ENCODE results near the gene TYRP1.

Gene TYRP1

DNA sequence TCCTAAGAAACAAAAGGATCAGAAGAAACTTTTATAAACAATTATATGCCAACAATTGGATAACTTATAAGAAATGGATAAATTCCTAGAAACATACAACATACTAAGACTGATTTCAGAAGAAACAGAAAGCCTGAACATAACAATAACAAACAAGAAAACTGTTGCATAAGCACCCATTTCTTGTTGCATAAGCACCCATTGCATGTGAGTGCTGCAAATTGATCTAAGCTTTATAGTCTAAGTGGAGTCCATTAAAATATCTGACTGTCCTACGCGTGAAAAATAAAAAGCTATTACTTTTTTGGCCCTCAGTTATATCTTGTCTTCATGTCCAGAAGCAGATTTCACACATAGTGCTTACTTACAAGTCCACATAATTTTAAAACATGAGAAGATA, 19.3 kb downstream of the TYRP1 start:
- Histone ChIP-seq H3K14ac (ENCODE audit: low read length) (no peak overlapping the region), H3K4me1 (ENCODE audit: control insufficient read depth in 2 of 2, insufficient read depth in 1 of 2, low read depth in 1 of 2, low read length in 2 of 2) (no peaks in the 10 kb centered on the region), H3K9ac (ENCODE audit: low read depth, low read length, poor library complexity) (no peak overlapping the region), H3K27ac (replicated peaks; ENCODE audit: low read length) (no peak overlapping the region), H3K9me3 (replicated peaks in 1 of 2; ENCODE audit: control insufficient read depth in 2 of 2, insufficient read depth in 1 of 2, low read depth in 1 of 2, low read length in 2 of 2) (no peaks in the 10 kb centered on the region), H3K4me2 (ENCODE audit: insufficient read depth, low read length, poor library complexity, severe bottlenecking) (no peak overlapping the region), H4K91ac (ENCODE audit: low read depth, low read length, poor library complexity) (no peak overlapping the region), H3K23ac (ENCODE audit: low read depth, low read length, poor library complexity) (no peak overlapping the region), H3K79me1 (ENCODE audit: low read depth, low read length) (no peaks in the 10 kb centered on the region), H3K4ac (ENCODE audit: low read length) (no peak overlapping the region), H2BK120ac (ENCODE audit: low read depth, low read length) (no peak overlapping the region), H3K4me3 (ENCODE audit: low read length in 2 of 2) (no peak overlapping the region), H2BK5ac (ENCODE audit: low read length) (no peak overlapping the region), H3K27me3 (ENCODE audit: control insufficient read depth in 3 of 3, insufficient read depth in 3 of 3, low read depth in 1 of 3, low read length in 3 of 3) (no peaks in the 10 kb centered on the region), H2BK15ac (ENCODE audit: low read length) (no peak overlapping the region), H2AFZ (ENCODE audit: low read length) (no peak overlapping the region), H3K36me3 (replicated peaks in 1 of 2; ENCODE audit: control insufficient read depth in 2 of 2, insufficient read depth in 2 of 2, low read length in 2 of 2) (no peaks in the 10 kb centered on the region), H2AK5ac (ENCODE audit: low read depth, low read length) (no peak overlapping the region), H4K8ac (ENCODE audit: low read depth, low read length) (no peak overlapping the region), H3K18ac (ENCODE audit: low read length) (no peak overlapping the region), H2BK12ac (ENCODE audit: low read length) (no peak overlapping the region)
- DNase-seq (ENCODE audit: low spot score): no peak
- no CpG with 5 or more reads among the region's 2 CpGs for WGBS, 2 donors (ENCODE audit: extremely low coverage in 2 of 2, insufficient read length in 2 of 2, insufficient replicate concordance in 1 of 2)

DNA sequence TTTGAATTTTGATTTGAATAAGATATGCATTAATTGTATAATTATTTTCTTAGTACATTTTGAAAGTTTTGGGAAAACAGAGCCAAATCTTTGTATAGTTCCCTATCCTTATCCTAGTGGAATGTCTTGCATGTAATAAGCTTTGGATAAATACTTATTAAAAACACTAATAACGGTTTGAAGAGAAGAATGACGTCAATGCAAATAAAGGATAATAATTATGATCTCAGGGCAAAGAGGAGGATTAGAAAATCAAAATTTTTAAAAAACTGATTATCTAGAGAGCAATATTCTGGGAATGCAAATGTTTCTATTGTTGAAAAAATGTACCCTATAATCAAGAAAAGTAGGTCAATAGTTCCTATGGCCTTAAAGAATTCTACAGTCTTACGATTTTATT, 22.1 kb downstream of the TYRP1 start:
- H2BK15ac ChIP-seq (ENCODE audit: low read length): no peak overlapping the region
- no peak overlapping the region for H3K18ac ChIP-seq (ENCODE audit: low read length)
- no peak overlapping the region for H2AFZ ChIP-seq (ENCODE audit: low read length)
- no peak overlapping the region for H4K91ac ChIP-seq (ENCODE audit: low read depth, low read length, poor library complexity)
- no peak overlapping the region for H2BK5ac ChIP-seq (ENCODE audit: low read length)
- H3K14ac ChIP-seq (ENCODE audit: low read length): no peak overlapping the region
- no peak overlapping the region for H2AK5ac ChIP-seq (ENCODE audit: low read depth, low read length)
- H3K4me2 ChIP-seq (ENCODE audit: insufficient read depth, low read length, poor library complexity, severe bottlenecking): no peak overlapping the region
- H3K4me3 ChIP-seq (ENCODE audit: low read length in 2 of 2): no peak overlapping the region
- no peaks in the 10 kb centered on the region for H3K27me3 ChIP-seq (ENCODE audit: control insufficient read depth in 3 of 3, insufficient read depth in 3 of 3, low read depth in 1 of 3, low read length in 3 of 3)
- H3K9ac ChIP-seq (ENCODE audit: low read depth, low read length, poor library complexity): no peak overlapping the region
- DNase-seq (ENCODE audit: low spot score): no peak
- no peak overlapping the region for H4K8ac ChIP-seq (ENCODE audit: low read depth, low read length)
- no peak overlapping the region for H2BK12ac ChIP-seq (ENCODE audit: low read length)
- no peak overlapping the region for H3K23ac ChIP-seq (ENCODE audit: low read depth, low read length, poor library complexity)
- no peak overlapping the region for H3K27ac ChIP-seq (replicated peaks; ENCODE audit: low read length)
- no CpG with 5 or more reads among the region's 3 CpGs for WGBS, 2 donors (ENCODE audit: extremely low coverage in 2 of 2, insufficient read length in 2 of 2, insufficient replicate concordance in 1 of 2)
- H3K4me1 ChIP-seq (ENCODE audit: control insufficient read depth in 2 of 2, insufficient read depth in 1 of 2, low read depth in 1 of 2, low read length in 2 of 2): peaks cover 4 to 5% of the 10 kb centered on the region in 2 donors
- no peak overlapping the region for H2BK120ac ChIP-seq (ENCODE audit: low read depth, low read length)
- H3K79me1 ChIP-seq (ENCODE audit: low read depth, low read length): no peaks in the 10 kb centered on the region
- no peaks in the 10 kb centered on the region for H3K36me3 ChIP-seq (replicated peaks in 1 of 2; ENCODE audit: control insufficient read depth in 2 of 2, insufficient read depth in 2 of 2, low read length in 2 of 2)
- H3K9me3 ChIP-seq (replicated peaks in 1 of 2; ENCODE audit: control insufficient read depth in 2 of 2, insufficient read depth in 1 of 2, low read depth in 1 of 2, low read length in 2 of 2): no peaks in the 10 kb centered on the region
- H3K4ac ChIP-seq (ENCODE audit: low read length): no peak overlapping the region

DNA sequence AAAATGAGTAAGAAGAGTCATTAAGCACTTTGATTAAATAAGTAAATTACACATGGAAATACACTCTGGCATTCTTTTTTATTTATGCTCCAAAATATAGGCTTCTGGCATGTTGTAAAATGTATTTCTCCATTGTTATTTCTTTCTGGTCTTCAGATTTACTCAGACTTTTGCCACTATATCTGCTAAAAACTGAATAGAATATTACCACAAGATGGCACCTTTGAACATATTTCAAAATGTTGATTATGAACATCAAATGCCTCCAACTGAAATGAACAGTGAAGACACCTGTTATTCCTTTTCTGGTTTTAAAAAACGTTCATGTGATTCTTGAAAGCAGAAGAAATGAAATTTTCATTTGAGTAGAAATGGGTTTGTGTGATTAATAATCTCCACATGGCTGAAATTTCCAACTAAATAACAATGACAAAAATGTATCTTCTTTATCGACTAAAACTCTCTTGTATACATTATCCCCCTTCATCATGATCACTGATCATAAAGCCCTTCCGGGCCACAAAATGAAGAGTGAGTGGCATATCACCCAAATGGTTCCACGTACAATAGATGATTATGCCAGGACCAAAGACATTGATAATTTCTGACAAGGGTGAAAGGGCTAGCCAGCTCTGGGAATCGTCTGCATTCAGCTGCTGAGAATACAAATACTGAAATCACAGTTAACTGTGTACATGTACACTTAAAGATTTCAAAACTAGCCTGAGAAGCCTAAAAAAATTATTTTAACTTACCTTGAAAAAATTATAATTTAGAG, 23.8 kb downstream of the TYRP1 start:
- Histone ChIP-seq H3K79me1 (ENCODE audit: low read depth, low read length) (no peaks in the 10 kb centered on the region), H3K4me2 (ENCODE audit: insufficient read depth, low read length, poor library complexity, severe bottlenecking) (no peak overlapping the region)
- no peak for DNase-seq (ENCODE audit: low spot score)

DNA sequence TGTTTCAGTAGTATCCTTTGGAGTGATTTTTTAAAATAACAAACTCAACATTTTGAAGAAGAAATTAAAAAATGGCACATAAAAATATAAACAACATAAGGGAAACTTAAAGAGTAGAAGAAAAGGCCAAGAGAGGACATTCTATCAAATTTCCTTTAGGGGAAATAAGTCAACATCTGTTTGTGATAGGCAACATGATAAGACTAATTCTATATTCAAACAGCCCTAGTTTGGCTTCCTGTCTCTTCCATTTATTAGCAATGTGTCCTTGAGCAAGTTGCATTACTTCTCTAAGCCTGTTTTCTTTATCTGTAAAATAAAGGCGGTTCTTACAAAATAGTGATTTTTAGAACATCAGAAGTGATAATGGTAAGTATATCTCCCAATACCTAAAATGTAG, 24.7 kb downstream of the TYRP1 start:
- H3K4ac ChIP-seq (ENCODE audit: low read length): no peak overlapping the region
- H3K4me3 ChIP-seq (ENCODE audit: low read length in 2 of 2): no peak overlapping the region
- no peak overlapping the region for H4K8ac ChIP-seq (ENCODE audit: low read depth, low read length)
- H2BK15ac ChIP-seq (ENCODE audit: low read length): no peak overlapping the region
- H3K9ac ChIP-seq (ENCODE audit: low read depth, low read length, poor library complexity): no peak overlapping the region
- H2AFZ ChIP-seq (ENCODE audit: low read length): no peak overlapping the region
- no peak overlapping the region for H2BK120ac ChIP-seq (ENCODE audit: low read depth, low read length)
- H2AK5ac ChIP-seq (ENCODE audit: low read depth, low read length): no peak overlapping the region
- H4K91ac ChIP-seq (ENCODE audit: low read depth, low read length, poor library complexity): no peak overlapping the region
- no peak overlapping the region for H3K4me2 ChIP-seq (ENCODE audit: insufficient read depth, low read length, poor library complexity, severe bottlenecking)
- no peaks in the 10 kb centered on the region for H3K9me3 ChIP-seq (replicated peaks in 1 of 2; ENCODE audit: control insufficient read depth in 2 of 2, insufficient read depth in 1 of 2, low read depth in 1 of 2, low read length in 2 of 2)
- H2BK12ac ChIP-seq (ENCODE audit: low read length): no peak overlapping the region
- H3K36me3 ChIP-seq (replicated peaks in 1 of 2; ENCODE audit: control insufficient read depth in 2 of 2, insufficient read depth in 2 of 2, low read length in 2 of 2): no peaks in the 10 kb centered on the region
- WGBS, 2 donors (ENCODE audit: extremely low coverage in 2 of 2, insufficient read length in 2 of 2, insufficient replicate concordance in 1 of 2): no CpG with 5 or more reads among the region's 1 CpG
- no peak overlapping the region for H3K23ac ChIP-seq (ENCODE audit: low read depth, low read length, poor library complexity)
- no peak overlapping the region for H3K18ac ChIP-seq (ENCODE audit: low read length)
- no peak overlapping the region for H3K27ac ChIP-seq (replicated peaks; ENCODE audit: low read length)
- H2BK5ac ChIP-seq (ENCODE audit: low read length): no peak overlapping the region
- no peaks in the 10 kb centered on the region for H3K79me1 ChIP-seq (ENCODE audit: low read depth, low read length)
- no peaks in the 10 kb centered on the region for H3K27me3 ChIP-seq (ENCODE audit: control insufficient read depth in 3 of 3, insufficient read depth in 3 of 3, low read depth in 1 of 3, low read length in 3 of 3)
- DNase-seq (ENCODE audit: low spot score): no peak
- no peak overlapping the region for H3K14ac ChIP-seq (ENCODE audit: low read length)
- H3K4me1 ChIP-seq (ENCODE audit: control insufficient read depth in 2 of 2, insufficient read depth in 1 of 2, low read depth in 1 of 2, low read length in 2 of 2): peaks cover 4 to 5% of the 10 kb centered on the region in 2 donors

More for the DNA sequence above, 23.8 kb downstream of the TYRP1 start:
- no peak overlapping the region for H4K8ac ChIP-seq (ENCODE audit: low read depth, low read length)
- no peak overlapping the region for H3K4me3 ChIP-seq (ENCODE audit: low read length in 2 of 2)
- no peak overlapping the region for H2BK5ac ChIP-seq (ENCODE audit: low read length)
- no peaks in the 10 kb centered on the region for H3K9me3 ChIP-seq (replicated peaks in 1 of 2; ENCODE audit: control insufficient read depth in 2 of 2, insufficient read depth in 1 of 2, low read depth in 1 of 2, low read length in 2 of 2)
- no peak overlapping the region for H2BK12ac ChIP-seq (ENCODE audit: low read length)
- no peak overlapping the region for H2AK5ac ChIP-seq (ENCODE audit: low read depth, low read length)
- H2BK120ac ChIP-seq (ENCODE audit: low read depth, low read length): no peak overlapping the region
- no peak overlapping the region for H2BK15ac ChIP-seq (ENCODE audit: low read length)
- H3K18ac ChIP-seq (ENCODE audit: low read length): no peak overlapping the region
- no peak overlapping the region for H3K27ac ChIP-seq (replicated peaks; ENCODE audit: low read length)
- no peaks in the 10 kb centered on the region for H3K27me3 ChIP-seq (ENCODE audit: control insufficient read depth in 3 of 3, insufficient read depth in 3 of 3, low read depth in 1 of 3, low read length in 3 of 3)
- no peaks in the 10 kb centered on the region for H3K36me3 ChIP-seq (replicated peaks in 1 of 2; ENCODE audit: control insufficient read depth in 2 of 2, insufficient read depth in 2 of 2, low read length in 2 of 2)
- H3K23ac ChIP-seq (ENCODE audit: low read depth, low read length, poor library complexity): no peak overlapping the region
- H3K4me1 ChIP-seq (ENCODE audit: control insufficient read depth in 2 of 2, insufficient read depth in 1 of 2, low read depth in 1 of 2, low read length in 2 of 2): peaks cover 4 to 5% of the 10 kb centered on the region in 2 donors
- no peak overlapping the region for H3K4ac ChIP-seq (ENCODE audit: low read length)
- H3K14ac ChIP-seq (ENCODE audit: low read length): no peak overlapping the region
- no CpG with 5 or more reads among the region's 5 CpGs for whole genome bisulfite sequencing, 2 donors (ENCODE audit: extremely low coverage in 2 of 2, insufficient read length in 2 of 2, insufficient replicate concordance in 1 of 2)
- no peak overlapping the region for H4K91ac ChIP-seq (ENCODE audit: low read depth, low read length, poor library complexity)
- H3K9ac ChIP-seq (ENCODE audit: low read depth, low read length, poor library complexity): no peak overlapping the region
- H2AFZ ChIP-seq (ENCODE audit: low read length): no peak overlapping the region
